Epidermal melanocyte (primary cell): ENCODE results near the gene ARAP1.
A peak's percentile ranks its signal among the peaks of the same experiment; 100 is the strongest.

Source experiments
- DNase-seq: peaks from one replicate; pipeline ENCODE4 v3.0.0; 2011; ENCODE audit warnings: low spot score; ENCODE audit not compliant: insufficient read length

The ARAP1 gene

GRCh38 chr11:72724851-72725723, 27.1 kb downstream of the ARAP1 start:
- peak; percentile 71 for DNase-seq

- DNase-seq = no peak
Measured at GRCh38 chr11:72724021-72724551, 28.1 kb downstream of the ARAP1 start.

- no peak for DNase-seq
Measured at GRCh38 chr11:72723508-72723907, 28.7 kb downstream of the ARAP1 start.

GRCh38 chr11:72722050-72722748, 30.0 kb downstream of the ARAP1 start:
- peak; percentile 97 for DNase-seq

GRCh38 chr11:72721689-72722049, 30.5 kb downstream of the ARAP1 start:
- DNase-seq = no peak

- DNase-seq = no peak
Measured at GRCh38 chr11:72721276-72721675, 30.9 kb downstream of the ARAP1 start.

- no peak for DNase-seq
Measured at GRCh38 chr11:72720784-72721183, 31.4 kb downstream of the ARAP1 start.

- no peak for DNase-seq
Measured at GRCh38 chr11:72720047-72720446, 32.2 kb downstream of the ARAP1 start.

- no peak for DNase-seq
Measured at GRCh38 chr11:72719551-72719950, 32.7 kb downstream of the ARAP1 start.

GRCh38 chr11:72719144-72719543, 33.1 kb downstream of the ARAP1 start:
- no peak for DNase-seq

- no peak for DNase-seq
Measured at GRCh38 chr11:72718101-72718501, 34.1 kb downstream of the ARAP1 start.

- DNase-seq = no peak
Measured at GRCh38 chr11:72716788-72717435, 35.3 kb downstream of the ARAP1 start.

GRCh38 chr11:72716290-72716689, 35.9 kb downstream of the ARAP1 start:
- no peak for DNase-seq

GRCh38 chr11:72712841-72713240, 39.4 kb downstream of the ARAP1 start:
- no peak for DNase-seq

GRCh38 chr11:72712168-72712751, 39.9 kb downstream of the ARAP1 start:
- DNase-seq = no peak

- DNase-seq = no peak
Measured at GRCh38 chr11:72711141-72711540, 41.1 kb downstream of the ARAP1 start.

GRCh38 chr11:72710278-72710677, 41.9 kb downstream of the ARAP1 start:
- DNase-seq = no peak

GRCh38 chr11:72709478-72710238, 42.5 kb downstream of the ARAP1 start:
- DNase-seq = no peak

- no peak for DNase-seq
Measured at GRCh38 chr11:72707032-72707431, 45.2 kb downstream of the ARAP1 start.

GRCh38 chr11:72706579-72706978, 45.6 kb downstream of the ARAP1 start:
- no peak for DNase-seq
